ENCODE results near the gene CDH3. TPM values are rescaled to one million over a fixed set of nuclear protein-coding genes. Genes with fewer than 3 reads are reported as not detected.

CDH3 gene
- polyA plus RNA-seq (2013, experiment 1 of 2; ENCODE audit: insufficient read length): 1.4 TPM
- polyA plus RNA-seq (2013, experiment 2 of 2; ENCODE audit: insufficient read length): 1.6 TPM

DNA sequence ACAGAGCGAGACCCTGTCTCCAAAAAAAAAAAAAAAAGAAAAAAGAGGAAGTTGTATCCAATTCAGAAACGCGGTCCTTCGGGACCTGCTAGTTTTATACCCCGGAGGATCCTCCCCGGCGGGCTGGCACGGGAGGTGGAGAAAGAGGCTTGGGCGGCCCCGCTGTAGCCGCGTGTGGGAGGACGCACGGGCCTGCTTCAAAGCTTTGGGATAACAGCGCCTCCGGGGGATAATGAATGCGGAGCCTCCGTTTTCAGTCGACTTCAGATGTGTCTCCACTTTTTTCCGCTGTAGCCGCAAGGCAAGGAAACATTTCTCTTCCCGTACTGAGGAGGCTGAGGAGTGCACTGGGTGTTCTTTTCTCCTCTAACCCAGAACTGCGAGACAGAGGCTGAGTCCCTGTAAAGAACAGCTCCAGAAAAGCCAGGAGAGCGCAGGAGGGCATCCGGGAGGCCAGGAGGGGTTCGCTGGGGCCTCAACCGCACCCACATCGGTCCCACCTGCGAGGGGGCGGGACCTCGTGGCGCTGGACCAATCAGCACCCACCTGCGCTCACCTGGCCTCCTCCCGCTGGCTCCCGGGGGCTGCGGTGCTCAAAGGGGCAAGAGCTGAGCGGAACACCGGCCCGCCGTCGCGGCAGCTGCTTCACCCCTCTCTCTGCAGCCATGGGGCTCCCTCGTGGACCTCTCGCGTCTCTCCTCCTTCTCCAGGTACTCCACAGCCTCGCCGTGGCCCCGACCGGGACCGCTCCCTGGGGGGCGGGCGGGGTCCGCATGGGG, at the start of gene CDH3:
TSS of gene CDH3 (plus strand) at position 596 of the 779 bp plus-strand sequence. CDS start at position 666, 70 bp downstream.
- DNase-seq: no peak

DNA sequence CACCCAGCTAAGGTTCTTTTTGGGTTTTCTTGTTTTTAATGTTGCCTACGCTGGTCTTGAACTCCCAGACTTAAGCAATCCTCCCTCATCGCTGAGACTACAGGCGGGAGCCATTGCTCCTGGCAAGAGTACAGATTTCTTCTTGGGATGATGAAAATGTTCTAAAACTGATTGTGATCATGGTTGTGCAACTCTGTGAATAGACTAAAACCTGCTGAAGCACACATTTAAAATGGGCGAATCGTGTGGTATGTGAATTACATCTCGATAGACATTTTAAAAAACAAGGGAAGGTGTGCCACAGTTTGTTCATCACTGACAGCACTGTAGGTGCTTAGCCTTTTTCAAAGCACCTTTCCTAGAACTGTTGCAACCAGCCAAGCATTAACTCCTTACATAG, 48.8 kb upstream of the CDH3 start:
- no peak for DNase-seq

GRCh38 chr16:68599586-68599985, 45.5 kb upstream of the CDH3 start:
- no peak for DNase-seq

- DNase-seq: no peak
Measured at GRCh38 chr16:68605746-68606145, 39.4 kb upstream of the CDH3 start.

- DNase-seq: no peak
Measured at GRCh38 chr16:68607443-68607842, 37.7 kb upstream of the CDH3 start.

GRCh38 chr16:68608330-68608729, 36.8 kb upstream of the CDH3 start:
- no peak for DNase-seq

DNA sequence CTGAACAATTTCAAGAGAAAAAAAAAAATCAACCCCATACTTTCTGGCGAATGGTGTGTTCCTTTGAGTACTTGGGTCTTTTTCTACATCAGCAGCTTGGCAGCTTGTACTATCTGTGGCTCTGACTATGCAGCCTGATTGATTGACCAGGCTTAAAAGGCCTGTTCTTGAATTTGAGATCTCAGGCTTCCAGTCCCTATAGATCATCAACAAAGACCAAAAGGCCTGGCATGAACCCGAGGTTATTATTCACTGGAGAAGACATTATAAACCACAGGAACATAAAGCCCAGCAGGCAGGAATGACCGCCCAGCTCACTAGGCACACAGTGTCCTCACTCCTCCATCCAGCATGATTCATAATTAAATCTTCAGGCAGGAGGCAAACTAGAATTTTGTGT, 32.1 kb upstream of the CDH3 start:
- no peak for DNase-seq

DNA sequence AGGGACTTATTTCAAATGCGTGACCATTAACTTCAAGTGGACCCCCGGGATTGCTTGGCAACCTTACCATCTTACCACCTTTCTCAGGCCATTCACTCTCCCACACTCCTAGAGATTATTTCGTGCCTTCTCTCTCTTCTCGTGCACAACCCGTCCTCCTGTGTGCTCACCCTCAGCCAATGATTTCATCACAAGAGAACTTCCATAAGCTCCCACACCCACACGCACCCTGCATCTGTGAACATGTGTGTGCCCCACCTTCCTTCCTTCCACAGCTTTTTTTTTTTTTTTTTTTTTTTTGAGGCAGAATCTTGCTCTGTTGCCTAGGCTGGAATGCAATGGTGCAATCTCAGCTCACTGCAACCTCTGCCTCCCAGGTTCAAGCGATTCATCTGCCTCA, 27.4 kb upstream of the CDH3 start:
- no peak for DNase-seq

- DNase-seq: no peak
Measured at GRCh38 chr16:68626557-68626956, 18.6 kb upstream of the CDH3 start.

GRCh38 chr16:68627951-68628425, 17.1 kb upstream of the CDH3 start:
- no peak for DNase-seq

DNA sequence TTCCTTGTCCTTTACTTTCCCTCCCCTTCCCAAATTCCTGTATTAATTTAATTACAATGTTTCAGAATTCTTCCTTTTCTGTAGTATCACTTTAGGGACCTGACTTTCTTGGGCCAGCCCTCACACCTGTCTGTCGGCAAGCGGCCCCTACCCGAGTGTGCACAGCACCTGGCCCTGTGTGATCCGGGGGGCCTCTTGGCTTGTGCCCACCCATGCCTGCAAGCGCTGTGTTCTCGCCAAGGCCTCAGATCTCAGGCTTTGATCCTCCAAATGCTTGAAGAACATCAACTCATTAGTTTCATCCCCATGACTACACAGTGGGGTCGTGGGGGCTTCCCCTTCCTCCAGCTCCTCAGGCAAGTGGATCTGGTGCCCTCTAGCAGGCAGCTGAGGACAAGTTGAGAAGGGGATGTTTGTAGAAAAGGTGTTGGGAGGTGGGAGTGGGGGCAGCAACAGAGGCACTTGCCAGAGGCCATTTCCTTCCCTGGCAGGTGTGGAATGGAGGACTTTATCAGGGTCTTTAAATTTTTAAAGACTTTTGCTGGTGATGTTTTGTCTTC, 15.7 kb upstream of the CDH3 start:
- no peak for DNase-seq

- no peak for DNase-seq
Measured at GRCh38 chr16:68636064-68636560, 9.0 kb upstream of the CDH3 start.

GRCh38 chr16:68636818-68637217, 8.3 kb upstream of the CDH3 start:
- DNase-seq: peak; percentile 39

- DNase-seq: peak; percentile 33
Measured at GRCh38 chr16:68640972-68641371, 4.1 kb upstream of the CDH3 start.

GRCh38 chr16:68642047-68642435, 3.1 kb upstream of the CDH3 start:
- no peak for DNase-seq

GRCh38 chr16:68642436-68643101, 2.5 kb upstream of the CDH3 start:
- DNase-seq: peak; percentile 30

GRCh38 chr16:68643227-68643626, 1.9 kb upstream of the CDH3 start:
- DNase-seq: no peak

DNA sequence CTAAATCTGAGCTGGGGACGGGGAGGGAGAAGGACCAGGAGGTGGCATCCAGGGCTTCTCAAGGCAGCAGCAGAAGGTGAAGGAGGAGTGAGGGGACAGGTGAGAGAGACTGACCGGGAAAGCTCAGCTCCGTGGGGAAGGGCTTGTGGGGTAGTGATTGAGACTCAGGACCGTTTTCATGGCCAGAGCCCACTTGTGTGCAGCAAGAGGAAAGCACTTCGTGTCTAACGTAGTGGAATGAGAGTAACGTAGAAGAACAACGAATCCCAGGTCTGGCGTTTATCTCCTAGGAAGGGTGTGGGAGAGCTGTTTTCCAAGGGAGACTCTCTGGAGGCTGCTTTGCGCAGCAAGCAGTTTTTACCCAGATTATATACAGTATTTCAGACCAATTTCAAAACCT, 1.3 kb upstream of the CDH3 start:
- no peak for DNase-seq

DNA sequence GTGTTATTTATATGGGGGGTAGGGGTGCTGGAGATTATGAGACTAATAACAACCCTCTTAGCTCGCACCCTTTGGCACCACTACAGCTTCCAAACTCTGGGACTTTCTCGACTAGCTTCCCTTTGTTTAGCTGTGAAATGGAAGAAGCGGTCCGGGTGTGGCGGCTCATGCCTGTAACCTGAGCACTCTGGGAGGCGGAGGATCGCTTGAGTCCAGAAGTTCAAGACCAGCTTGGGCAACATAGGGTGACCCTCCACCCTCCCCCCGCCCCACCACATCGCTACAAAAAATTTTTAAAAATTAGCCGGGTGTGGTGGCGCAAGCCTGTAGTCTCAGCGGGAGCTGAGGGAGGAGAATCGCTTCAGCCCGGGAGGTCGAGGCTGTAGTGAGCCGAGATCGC, 814 bp upstream of the CDH3 start:
- DNase-seq: no peak

GRCh38 chr16:68645494-68646388, 631 bp downstream of the CDH3 start:
- DNase-seq: no peak

DNA sequence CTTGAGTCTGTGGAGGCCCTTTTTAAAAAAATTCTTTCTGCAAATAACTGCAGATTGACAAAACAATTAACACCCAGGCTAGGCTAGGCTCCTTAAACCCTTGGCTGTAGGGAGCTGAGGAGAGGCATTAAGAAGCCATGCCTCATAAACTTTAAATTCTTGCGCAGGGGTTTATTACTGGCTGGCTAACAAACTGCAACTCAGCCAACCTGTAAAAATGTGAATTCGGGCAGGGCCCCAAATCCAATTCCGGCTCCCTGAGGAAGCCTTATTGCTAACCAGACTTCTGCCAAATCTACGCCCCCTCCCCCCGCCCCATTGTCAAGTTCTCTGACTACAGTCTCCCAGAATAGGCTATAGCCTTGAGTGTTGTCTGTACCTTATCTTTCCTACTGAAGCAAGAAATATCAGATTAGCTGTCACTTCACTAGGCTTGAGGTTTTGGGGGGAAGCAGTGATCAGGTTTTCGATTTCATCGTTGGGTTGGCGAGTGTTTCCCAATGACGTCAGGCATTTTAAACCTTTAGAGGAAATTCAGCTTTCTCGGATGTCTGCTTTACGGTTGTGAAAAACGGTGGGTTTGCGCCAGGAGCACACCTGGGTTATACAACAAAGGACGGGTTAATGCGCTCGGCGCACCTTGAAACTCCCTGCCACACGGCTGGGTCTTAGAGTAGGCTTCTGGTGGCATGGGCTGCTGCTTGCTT, 2.0 kb downstream of the CDH3 start:
- no peak for DNase-seq

- no peak for DNase-seq
Measured at GRCh38 chr16:68651136-68651535, 6.0 kb downstream of the CDH3 start.

All from fibroblast of skin of scalp (primary cell).